Epithelial cell of esophagus (primary cell): Measurements from ENCODE around the gene PCARE.

Source experiments
- DNase-seq: peaks from one replicate; pipeline ENCODE4 v3.0.0; 2010; ENCODE audit warnings: low read depth
- H3K4me3 ChIP-seq: 2 replicates; pipeline ENCODE4 v1.5.1; 2011; ENCODE audit warnings: mild to moderate bottlenecking, low read length, control low read depth
- TF ChIP-seq, protein P1 (sequence below): IDR thresholded peaks from 2 replicates; pipeline ENCODE4 v1.5.1; 2011; ENCODE audit warnings: low read depth, mild to moderate bottlenecking, low read length, control low read depth, inconsistent platforms; ENCODE audit not compliant: insufficient read depth; ENCODE audit errors: missing control alignments

PCARE gene

DNA sequence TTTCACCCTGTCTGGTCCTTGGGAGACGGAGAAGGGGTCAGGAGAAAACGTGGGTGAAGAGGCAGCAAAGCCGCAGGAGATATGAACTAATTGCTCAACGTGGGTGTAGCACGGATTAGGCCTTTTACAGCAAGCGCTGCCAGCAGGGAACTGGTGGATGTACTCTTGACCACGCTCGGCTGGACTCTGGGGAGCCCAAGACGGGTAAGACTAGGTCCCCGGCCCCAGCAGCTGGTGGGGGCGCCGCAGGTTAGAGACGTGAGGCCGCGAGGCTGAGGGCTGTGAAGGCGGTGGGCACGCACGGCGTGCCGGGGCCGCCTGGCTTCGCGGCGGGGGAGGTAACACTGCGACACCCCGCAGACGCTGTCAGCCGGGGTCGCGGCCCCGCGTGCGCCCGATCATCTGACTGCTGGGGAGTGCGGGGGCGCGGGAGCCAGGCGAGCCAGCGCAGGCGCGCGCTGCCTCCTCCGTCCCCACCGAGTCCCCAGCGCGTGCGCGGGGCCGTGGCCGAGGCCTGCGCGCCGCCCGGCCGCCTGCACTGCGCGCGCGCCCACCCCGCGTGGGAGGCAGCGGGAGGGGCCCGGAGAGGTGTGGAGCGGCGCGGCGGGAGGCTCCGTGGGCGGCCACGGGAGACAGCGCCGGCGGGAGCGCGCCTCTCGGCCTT, 40.8 kb upstream of the PCARE start, which contains the start of gene CLIP4:
Gene CLIP4, plus strand, starts transcription at position 470 of the 664 bp plus-strand sequence. CDS start 5,974 bp downstream, outside the sequence.
- H3K4me3 ChIP-seq, result peak within 1 kb of the TSS; percentile 73
- TF ChIP-seq, protein P1, sequence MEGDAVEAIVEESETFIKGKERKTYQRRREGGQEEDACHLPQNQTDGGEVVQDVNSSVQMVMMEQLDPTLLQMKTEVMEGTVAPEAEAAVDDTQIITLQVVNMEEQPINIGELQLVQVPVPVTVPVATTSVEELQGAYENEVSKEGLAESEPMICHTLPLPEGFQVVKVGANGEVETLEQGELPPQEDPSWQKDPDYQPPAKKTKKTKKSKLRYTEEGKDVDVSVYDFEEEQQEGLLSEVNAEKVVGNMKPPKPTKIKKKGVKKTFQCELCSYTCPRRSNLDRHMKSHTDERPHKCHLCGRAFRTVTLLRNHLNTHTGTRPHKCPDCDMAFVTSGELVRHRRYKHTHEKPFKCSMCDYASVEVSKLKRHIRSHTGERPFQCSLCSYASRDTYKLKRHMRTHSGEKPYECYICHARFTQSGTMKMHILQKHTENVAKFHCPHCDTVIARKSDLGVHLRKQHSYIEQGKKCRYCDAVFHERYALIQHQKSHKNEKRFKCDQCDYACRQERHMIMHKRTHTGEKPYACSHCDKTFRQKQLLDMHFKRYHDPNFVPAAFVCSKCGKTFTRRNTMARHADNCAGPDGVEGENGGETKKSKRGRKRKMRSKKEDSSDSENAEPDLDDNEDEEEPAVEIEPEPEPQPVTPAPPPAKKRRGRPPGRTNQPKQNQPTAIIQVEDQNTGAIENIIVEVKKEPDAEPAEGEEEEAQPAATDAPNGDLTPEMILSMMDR, result no peak
- DNase-seq, result peak; percentile 56

DNA sequence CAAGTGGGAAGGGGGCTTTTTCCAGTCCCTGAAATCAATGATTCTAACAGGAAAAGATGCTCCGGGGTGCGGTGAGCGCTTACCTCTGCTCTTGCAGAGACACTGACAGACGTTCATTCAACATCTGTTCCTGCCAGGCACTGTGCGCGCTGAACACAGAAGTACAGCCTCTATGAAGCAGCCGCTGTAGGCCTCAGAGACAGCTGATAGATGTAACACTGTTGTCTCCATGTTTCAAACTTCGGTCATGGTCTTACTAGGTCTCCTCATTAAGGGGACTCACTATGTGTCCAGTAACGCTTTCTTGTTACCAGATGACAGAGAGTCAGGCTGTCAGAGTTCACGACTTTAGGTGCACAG, 40.2 kb upstream of the PCARE start:
- no peak for DNase-seq
- TF ChIP-seq, protein P1, result no peak
- H3K4me3 ChIP-seq, result peak overlapping the region; percentile 56

DNA sequence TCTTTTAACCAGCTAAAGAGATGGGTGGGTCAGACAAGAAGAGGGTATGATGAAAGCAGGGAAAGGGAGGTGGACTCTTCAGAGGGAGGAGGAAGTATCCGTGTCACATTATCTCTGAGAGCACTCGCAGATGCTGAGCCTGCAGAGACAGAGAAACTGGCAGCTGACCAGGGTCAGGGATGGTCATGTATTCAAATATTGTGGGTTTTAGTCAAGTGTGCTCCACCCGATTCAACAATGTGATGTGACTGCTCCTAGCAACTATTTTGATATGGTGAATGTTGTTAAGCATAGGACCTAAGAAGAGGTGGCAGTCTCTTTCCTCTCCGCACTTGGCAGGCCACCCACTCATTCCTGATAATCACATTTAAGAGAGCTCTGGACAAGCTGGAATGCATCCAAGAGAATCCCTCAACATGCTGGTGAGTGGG, 39.6 kb upstream of the PCARE start:
- DNase-seq, result peak; percentile 86
- TF ChIP-seq, protein P1, result no peak
- peak overlapping the region; percentile 56 for H3K4me3 ChIP-seq

DNA sequence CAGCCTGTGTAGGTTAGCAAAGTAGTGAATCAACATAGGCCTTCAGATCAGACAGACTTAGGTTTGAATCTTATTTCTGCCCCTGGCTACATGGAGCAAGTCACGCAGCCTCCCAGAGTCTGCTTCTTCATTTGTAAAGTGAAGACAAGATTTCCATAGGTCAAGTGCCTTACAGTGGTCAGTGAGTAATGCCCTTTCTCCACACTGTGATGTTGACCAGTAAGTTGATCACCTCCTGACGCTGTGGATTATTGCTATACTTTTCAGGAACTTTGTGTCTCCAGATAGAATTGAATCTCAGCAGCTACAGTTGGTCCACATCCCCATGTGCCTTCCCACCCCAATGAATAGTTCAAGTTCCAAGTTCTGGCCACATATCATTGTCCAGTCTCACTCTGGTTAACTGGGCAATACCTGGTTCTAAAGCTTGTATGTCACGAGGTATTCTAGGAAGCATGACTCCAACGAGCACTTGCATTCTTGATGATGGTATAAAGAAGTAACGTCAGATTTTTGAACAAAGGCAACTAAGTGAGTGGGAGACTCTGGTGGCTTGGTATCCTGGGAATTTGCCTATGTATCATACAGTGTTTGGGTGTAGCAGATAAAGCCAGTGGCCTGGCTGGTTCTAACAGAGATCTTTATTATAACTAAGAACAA, 38.8 kb upstream of the PCARE start:
- DNase-seq, result peak; percentile 57
- TF ChIP-seq, protein P1, result no peak
- H3K4me3 ChIP-seq, result no peak overlapping the region

DNA sequence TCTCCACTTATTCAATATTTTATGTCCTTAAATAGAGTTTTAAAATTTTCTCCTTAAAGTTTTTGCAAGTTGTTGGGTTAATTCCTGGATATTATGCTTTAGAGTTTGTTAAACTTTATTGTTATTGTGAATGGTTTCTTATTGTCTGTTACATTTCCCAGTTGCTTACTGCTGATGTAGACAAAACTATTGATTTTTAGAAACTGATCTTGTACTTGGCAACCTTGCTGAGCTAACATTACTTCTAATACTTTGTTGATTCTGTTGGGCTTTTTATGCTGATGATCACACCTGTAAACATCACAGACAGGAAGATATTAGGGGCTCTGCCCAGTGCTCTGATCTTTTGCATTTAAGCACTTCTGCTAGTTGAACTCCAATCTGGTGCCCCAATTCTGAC, 38.1 kb upstream of the PCARE start:
- DNase-seq, result no peak
- no peak overlapping the region for H3K4me3 ChIP-seq
- TF ChIP-seq, protein P1, result no peak

DNA sequence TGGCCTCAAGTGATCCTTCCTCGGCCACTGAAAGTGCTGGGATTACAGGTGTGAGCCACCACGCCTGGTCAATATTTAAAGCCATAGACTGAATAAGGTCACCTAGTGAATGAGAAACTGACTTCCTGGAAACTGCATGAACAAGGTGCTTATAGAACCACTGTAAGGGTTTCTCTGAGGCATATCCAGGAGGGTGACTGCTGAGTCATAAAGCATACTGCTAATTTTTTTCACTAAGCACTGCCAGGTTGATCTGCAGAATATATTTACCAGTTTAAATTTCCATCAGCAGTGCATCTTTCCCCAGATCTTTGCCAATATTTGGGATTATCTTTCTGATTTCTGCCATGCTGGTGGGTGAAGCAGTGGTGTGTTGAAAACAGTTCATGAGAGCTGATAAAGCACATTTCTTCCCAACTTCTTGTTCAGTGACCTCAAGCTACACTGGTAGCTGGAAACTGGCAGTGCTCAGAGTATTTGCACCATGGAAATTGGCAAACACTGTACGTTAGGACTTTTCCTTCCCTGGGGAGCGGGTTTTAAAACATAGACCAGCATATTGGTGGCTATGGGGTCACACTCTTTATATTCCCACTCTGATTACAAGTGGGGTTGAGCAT, 36.7 kb upstream of the PCARE start:
- DNase-seq, result peak; percentile 76
- H3K4me3 ChIP-seq, result no peak overlapping the region
- TF ChIP-seq, protein P1, result no peak

DNA sequence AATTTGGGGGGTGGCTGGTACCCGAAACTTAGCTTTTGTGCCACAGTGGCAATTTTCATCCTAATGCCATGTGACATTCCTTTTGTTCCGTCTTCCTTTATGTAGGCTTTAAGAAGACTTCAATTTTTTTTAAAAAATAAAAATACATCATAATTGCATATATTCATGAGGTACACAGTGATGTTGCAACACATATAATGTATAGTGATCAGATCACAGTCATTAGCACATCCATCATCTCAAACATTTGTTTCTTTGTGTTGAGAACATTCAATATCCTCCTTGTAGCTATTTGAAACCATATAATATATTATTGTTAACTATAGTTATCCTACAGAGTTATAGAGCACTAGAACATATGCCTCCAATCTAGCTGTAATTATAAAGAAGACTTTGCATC, 34.9 kb upstream of the PCARE start:
- TF ChIP-seq, protein P1, result no peak
- no peak overlapping the region for H3K4me3 ChIP-seq
- DNase-seq, result no peak
